HG03457 (cell line): ENCODE results near the gene BOC.

Source experiments
- ATAC-seq: cut with Tn5 transposase; IDR thresholded peaks from one replicate; pipeline ENCODE4 v1.9.1; 2021; ENCODE audit warnings: moderate number of reproducible peaks; ENCODE audit not compliant: unreplicated experiment

Gene BOC

GRCh38 chr3:113221721-113222257 lies 10.4 kb downstream of the BOC start:
- no peak for ATAC-seq

- no peak for ATAC-seq
Measured at GRCh38 chr3:113222451-113223086, 11.2 kb downstream of the BOC start.

DNA sequence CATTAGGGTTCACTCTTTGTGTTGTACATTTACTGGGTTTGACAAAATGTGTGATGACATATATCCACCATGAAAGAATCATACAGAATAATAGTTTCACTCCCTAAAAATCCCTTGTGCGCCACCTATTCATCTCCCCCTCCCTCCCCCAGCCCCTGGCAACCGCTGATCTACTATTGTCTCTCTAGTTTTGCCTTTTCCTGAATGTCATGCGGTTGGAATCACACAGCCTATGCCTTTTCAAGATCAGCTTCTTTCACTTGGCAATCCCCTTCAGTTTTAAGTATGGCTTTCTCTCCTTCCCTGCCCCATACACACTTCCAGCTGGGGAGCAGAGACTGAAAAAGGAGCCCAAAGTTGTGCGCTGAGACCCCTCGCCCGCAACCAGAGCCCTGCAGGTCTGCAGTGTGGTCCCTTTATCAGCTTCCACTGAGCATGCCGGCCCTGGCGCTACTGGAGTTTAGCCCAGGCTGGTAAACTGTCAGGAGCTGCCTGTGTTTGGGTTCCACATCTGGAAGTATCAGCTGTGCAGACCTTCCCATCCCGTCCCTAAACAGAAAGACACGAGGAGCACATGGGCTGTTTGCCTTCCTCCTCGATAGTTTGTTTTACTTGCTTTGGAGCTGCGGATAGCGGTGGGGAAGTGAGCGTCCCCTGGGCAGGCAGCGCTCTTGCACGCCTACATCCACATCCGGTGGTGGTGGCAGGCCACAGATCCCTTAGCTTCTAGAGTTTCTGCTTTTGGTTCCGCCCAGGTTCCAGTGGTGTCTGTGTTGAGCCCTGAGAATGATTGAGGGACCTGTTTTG lies 12.3 kb downstream of the BOC start:
- no peak for ATAC-seq

GRCh38 chr3:113225286-113225685 lies 13.9 kb downstream of the BOC start:
- ATAC-seq: no peak

- no peak for ATAC-seq
Measured at GRCh38 chr3:113226491-113226890, 15.1 kb downstream of the BOC start.

GRCh38 chr3:113227146-113227545 lies 15.8 kb downstream of the BOC start:
- ATAC-seq: no peak

DNA sequence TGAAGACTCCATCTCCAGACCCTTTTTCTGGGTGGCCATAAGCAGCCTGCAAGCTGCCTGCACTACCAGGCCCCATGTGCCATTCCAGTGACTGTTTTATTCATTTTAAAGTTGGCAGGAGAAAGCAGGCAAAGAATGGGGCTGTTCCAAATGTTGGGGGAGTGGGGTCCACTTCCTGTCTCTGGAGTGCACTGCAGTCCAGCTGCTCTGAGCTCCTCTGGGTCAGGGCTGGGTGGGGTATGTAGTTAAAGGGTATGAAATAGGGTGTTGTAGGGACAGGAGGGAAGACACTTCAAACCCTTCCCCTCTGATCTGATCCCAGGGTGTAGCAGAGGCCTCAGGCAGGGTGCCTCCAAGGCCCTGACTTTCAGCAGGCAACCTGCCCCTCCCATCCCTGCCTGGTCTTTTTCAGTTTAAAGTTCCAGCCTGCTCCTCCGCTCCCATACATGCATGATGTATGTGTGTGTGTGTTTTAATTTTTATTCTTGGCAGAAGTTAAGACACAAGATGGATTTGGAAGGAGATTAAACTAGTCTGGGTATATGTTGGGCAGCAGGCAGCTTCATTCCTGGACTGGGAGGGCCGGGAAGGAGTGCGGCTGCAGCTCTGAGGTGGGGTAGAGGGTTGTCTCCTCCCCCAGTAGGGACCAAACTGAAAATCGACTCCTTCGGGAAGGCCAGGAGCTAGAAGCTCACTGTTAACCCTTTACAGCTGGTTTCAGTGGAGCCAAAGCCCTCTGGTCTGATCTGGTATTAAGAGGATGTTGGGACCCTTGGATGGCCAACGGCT lies 17.3 kb downstream of the BOC start:
- ATAC-seq: no peak

DNA sequence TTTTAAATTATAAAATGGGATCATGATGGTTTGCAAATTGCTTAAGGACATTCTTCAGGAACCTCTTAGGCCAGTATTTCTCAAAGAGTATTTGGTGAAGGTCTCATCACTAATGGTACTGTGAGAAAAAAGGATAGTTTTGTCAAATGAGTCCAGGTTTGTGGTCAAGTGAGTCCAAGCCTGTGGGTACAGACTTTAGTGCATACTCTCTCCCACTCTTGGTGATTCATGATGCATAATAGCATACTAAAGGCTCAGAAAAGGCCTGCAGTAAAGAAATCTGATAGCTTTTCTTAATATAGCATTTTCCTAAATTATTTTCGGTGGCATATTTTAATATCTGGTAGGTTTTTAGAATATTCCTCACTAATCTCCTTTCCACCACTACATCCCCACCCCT lies 20.0 kb downstream of the BOC start:
- no peak for ATAC-seq

GRCh38 chr3:113231827-113232253 lies 20.5 kb downstream of the BOC start:
- no peak for ATAC-seq

- ATAC-seq: no peak
Measured at GRCh38 chr3:113232342-113232741, 21.0 kb downstream of the BOC start.

- ATAC-seq: no peak
Measured at GRCh38 chr3:113233497-113233896, 22.1 kb downstream of the BOC start.

- ATAC-seq: no peak
Measured at GRCh38 chr3:113234028-113234427, 22.7 kb downstream of the BOC start.

GRCh38 chr3:113234688-113235260 lies 23.4 kb downstream of the BOC start:
- no peak for ATAC-seq

DNA sequence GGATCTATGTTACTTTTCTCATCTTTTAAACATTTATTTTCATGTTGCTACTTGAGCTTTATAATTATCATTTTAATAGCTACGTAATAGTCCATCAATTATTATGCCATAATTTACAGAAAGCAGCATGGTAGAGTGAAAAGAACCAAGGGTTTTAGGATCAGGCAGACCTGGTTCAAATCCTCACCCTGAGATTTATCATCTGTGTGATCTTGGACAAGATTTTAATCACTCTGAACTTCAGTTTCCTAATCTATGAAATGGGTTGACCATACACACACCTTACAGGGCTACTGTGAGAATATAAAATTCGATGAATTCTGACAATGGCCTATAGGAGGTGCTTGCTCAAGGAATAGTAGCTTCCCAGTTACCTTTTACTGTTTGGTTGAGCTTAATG lies 27.1 kb downstream of the BOC start:
- no peak for ATAC-seq

DNA sequence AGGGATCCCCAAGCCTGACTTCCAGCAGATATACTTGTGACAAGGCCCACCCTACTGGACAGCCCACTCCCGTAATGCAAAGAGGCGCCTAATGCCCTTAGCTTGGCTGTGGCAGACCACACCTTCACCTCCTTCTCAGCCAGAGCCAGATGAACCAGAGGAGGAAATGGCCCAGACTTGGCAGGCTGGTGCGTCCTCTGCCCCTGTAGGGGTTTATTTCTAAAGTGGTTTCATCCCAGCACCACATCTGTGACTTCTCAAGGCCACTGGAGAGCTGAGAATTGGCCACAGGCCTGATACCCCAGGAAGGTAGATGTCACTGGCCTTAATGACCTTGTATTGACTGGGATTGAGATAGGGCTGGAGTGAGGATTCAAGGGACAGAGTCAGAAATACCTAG lies 29.5 kb downstream of the BOC start:
- ATAC-seq: no peak

DNA sequence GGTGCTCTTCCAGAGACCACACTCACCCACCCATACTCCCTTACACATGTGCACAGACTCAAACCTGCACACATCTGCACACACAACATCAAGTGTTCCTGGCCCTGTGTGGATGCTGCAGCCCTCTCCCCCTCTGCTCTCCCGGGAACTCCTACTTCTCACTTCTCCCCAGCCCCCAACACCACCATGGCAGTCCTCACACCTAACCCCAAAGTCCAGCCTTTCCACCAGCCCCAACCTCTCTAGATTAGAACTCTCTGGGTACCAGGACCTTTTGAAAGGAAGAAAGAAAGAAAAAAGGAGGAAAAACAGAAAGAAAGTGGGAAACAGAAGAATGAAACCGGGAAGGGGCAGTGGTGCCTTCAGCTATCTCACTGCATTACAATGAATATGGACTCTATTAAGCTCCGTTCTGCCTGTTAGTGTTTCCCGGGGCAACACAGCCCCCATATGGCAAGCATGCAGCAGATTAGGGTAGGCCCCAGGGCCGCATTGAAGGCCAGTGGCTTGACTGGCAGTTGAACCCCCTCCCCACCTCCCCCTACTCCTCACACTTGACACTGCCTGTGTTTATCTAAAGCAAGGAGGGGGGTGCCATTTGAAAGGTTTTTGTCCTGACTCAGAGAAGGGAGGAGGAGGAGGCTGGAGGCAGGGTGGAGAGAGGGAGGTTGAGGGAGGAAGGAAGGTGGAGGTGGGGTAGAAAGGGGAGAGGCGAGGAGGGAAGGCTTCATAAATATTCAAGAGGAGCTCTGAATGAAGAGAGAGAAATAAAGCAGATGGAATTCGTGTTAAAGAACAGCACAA lies 30.1 kb downstream of the BOC start:
- no peak for ATAC-seq

DNA sequence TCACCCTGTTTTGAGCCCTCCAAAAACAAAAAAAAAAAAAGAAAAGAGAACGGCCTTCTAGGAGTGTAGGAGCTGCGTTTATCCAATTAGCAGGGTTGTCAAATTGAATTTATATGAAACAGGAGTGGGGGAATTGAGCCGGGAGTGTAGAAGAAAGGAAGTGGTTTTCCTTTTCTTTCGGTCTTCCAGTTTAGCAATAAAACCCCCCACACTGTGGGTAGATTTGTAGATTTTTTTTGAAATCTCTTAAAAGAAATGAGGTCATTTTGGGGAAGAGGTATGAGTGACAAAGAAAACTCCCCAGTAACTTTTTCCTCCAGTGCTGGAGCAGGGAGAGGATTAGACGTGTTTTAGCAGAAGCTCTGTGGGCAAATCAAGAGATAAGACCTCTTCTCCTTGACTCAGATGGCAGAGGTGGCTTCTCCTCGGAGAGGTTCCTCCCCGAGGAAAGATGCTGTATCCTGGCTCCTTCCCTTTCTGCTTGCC lies 30.8 kb downstream of the BOC start:
- ATAC-seq: no peak

- no peak for ATAC-seq
Measured at GRCh38 chr3:113243071-113243470, 31.7 kb downstream of the BOC start.

GRCh38 chr3:113243846-113244245 lies 32.5 kb downstream of the BOC start:
- no peak for ATAC-seq

- no peak for ATAC-seq
Measured at GRCh38 chr3:113245761-113246161, 34.4 kb downstream of the BOC start.
